Spleen (tissue), 7 donors: ENCODE data around the gene HADHA.

Source experiments
- CTCF ChIP-seq, 11 experiments: fragments of 200-600 bp in 7 of 11; fragments of 450-650 bp in 4 of 11; sonication (generic) in 4 of 11; IDR thresholded peaks in 8 of 11; conservative IDR thresholded peaks in 3 of 11; 1 replicate in 7 of 11; 2 replicates in 4 of 11; pipeline versions ENCODE4 v1.4.0 to v1.8.0; 2016 to 2021; ENCODE audit warnings: antibody characterized with exemption in 11 of 11, inconsistent platforms in 4 of 11, mild to moderate bottlenecking in 1 of 11
- POLR2A ChIP-seq, 3 donors: fragments of 450-650 bp; IDR thresholded peaks; one replicate each; pipeline ENCODE4 v1.5.1; 2017; ENCODE audit warnings: antibody characterized with exemption in 3 of 3, mild to moderate bottlenecking in 1 of 3
- POLR2AphosphoS5 ChIP-seq, 3 donors: sonication (generic); formaldehyde crosslinking; IDR thresholded peaks; one replicate each; pipeline ENCODE4 v1.5.1; 2017; ENCODE audit warnings: antibody characterized with exemption in 3 of 3
- donor health status: DM: no; HTN: no; CAD: no; lungs with moderate emphysema.
- donor health status: DM: no; HTN: no; CAD: no.
- donor health status: DM: no; HTN: no; CAD: no.

DNA sequence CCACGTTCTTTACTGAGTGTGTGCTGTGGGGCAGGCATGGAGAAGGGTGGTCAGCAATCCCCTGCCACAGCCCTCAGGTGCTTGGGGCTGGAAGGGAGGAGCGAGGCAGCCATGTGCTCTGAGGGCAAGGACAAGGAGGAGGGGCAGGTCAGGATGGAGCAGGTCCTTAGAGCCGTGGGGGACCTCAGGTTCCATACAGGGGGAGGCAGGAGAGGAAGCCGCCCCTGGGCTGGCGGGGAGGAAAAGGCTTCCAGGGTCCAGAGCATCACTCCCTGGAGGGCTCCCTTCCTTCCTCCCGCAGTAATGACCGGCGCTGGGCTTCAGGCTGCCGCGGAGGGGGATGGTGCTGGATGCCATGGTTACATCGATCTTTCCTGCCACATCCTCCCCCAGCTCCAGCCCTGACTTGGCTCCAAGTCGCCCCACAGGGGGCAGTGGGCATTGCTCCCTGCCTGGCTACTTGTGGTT, 65.0 kb downstream of the HADHA start:
- TF ChIP-seq CTCF (IDR thresholded peaks at IDR 0.05 in 8 of 11, conservative IDR thresholded peaks at IDR 0.05 in 3 of 11) (no peak), POLR2AphosphoS5 (IDR thresholded peaks at IDR 0.05) (no peak), POLR2A (IDR thresholded peaks at IDR 0.05) (no peak)
